OCI-LY7 (cell line): ENCODE data around the gene EDAR. TPM values are rescaled to one million over a fixed set of nuclear protein-coding genes. Genes with fewer than 3 reads are reported as not detected.
A peak's percentile ranks its signal among the peaks of the same experiment; 100 is the strongest.

Source experiments
- BruUV-seq: library from RNA; stranded (reverse); fragments of 400-500 nt; replicated peaks from 2 replicates; lab custom pipeline; 2021; lab: Mats Ljungman, UMichigan
- CTCF ChIA-PET: fragments of 300-600 bp; sonication (Branson Sonifier 250); formaldehyde crosslinking; loops from one replicate; lab custom pipeline; 2022; ENCODE audit warnings: antibody characterized with exemption; ENCODE audit not compliant: unreplicated experiment; lab: Charles Lee
- POLR2A ChIA-PET: fragments of 300-600 bp; sonication (Branson Sonifier 250); formaldehyde crosslinking; loops from one replicate; lab custom pipeline; 2022; ENCODE audit warnings: antibody characterized with exemption; lab: Charles Lee
- DNase-seq: peaks from one replicate; pipeline ENCODE4 v3.0.0-alpha.2; 2015; ENCODE audit warnings: low spot score
- H2AFZ ChIP-seq: fragments of 200-600 bp; sonication (generic), shearing (Covaris generic); 2 replicates; pipeline ENCODE4 v1.6.1; 2014; ENCODE audit warnings: mild to moderate bottlenecking, antibody characterized with exemption, low read length, moderate library complexity
- H3K27ac ChIP-seq: fragments of 200-600 bp; sonication (generic); 2 replicates; pipeline ENCODE4 v1.5.1; 2014; ENCODE audit warnings: mixed run types, low read depth, mild to moderate bottlenecking, moderate library complexity, low read length, inconsistent platforms; ENCODE audit not compliant: poor library complexity, severe bottlenecking
- H3K36me3 ChIP-seq: fragments of 200-600 bp; sonication (generic); 2 replicates; pipeline ENCODE4 v1.6.1; 2014; ENCODE audit warnings: mild to moderate bottlenecking, antibody characterized with exemption, low read length, moderate library complexity, mixed read lengths; ENCODE audit not compliant: insufficient read depth
- H3K4me1 ChIP-seq: fragments of 200-600 bp; sonication (generic); 2 replicates; pipeline ENCODE4 v1.5.1; 2014; ENCODE audit warnings: mild to moderate bottlenecking, low read length; ENCODE audit not compliant: insufficient read depth, poor library complexity, severe bottlenecking
- H3K4me2 ChIP-seq: fragments of 200-600 bp; sonication (generic); 2 replicates; pipeline ENCODE4 v1.6.1; 2014; ENCODE audit warnings: mild to moderate bottlenecking, low read length
- H3K4me3 ChIP-seq: fragments of 200-600 bp; sonication (generic); 2 replicates; pipeline ENCODE4 v1.5.1; 2014; ENCODE audit warnings: mild to moderate bottlenecking, low read depth, low read length; ENCODE audit not compliant: poor library complexity, severe bottlenecking
- H3K79me2 ChIP-seq: fragments of 200-600 bp; sonication (generic); 2 replicates; pipeline ENCODE4 v1.6.1; 2016; ENCODE audit warnings: low read depth, mild to moderate bottlenecking, low read length, moderate library complexity, mixed read lengths; ENCODE audit not compliant: insufficient read depth
- H3K9me2 ChIP-seq: fragments of 200-600 bp; sonication (generic); 2 replicates; pipeline ENCODE4 v1.6.1; 2016; ENCODE audit warnings: mild to moderate bottlenecking, low read length, mixed read lengths; ENCODE audit not compliant: insufficient read depth
- H3K9me3 ChIP-seq: fragments of 200-600 bp; sonication (generic); 2 replicates; pipeline ENCODE4 v1.6.1; 2014; ENCODE audit warnings: mild to moderate bottlenecking, mixed run types, low read length, mixed read lengths
- H4K20me1 ChIP-seq: fragments of 200-600 bp; sonication (generic); 2 replicates; pipeline ENCODE4 v1.6.1; 2014; ENCODE audit warnings: mild to moderate bottlenecking, antibody characterized with exemption, low read length, moderate library complexity, mixed read lengths; ENCODE audit not compliant: insufficient read depth
- CTCF ChIP-seq: fragments of 200-600 bp; sonication (generic); conservative IDR thresholded peaks from 2 replicates; pipeline ENCODE4 v1.5.1; 2014; ENCODE audit warnings: mild to moderate bottlenecking, antibody characterized with exemption, low read length, moderate library complexity, mixed read lengths
- EZH2phosphoT487 ChIP-seq: fragments of 200-600 bp; sonication (generic); IDR thresholded peaks from 2 replicates; pipeline ENCODE4 v1.6.1; 2018; ENCODE audit warnings: low read depth, borderline replicate concordance, mild to moderate bottlenecking, mixed run types, antibody characterized with exemption, low read length, moderate library complexity, mixed read lengths
- intact Hi-C: fragments of 100-400 bp; cut with micrococcal nuclease; formaldehyde crosslinking; loops from one replicate; pipeline ENCODE4 v1.10.0; 2022; ENCODE audit not compliant: unreplicated experiment
- total RNA-seq, 2 experiments: library from RNA; depleted of rRNA in 1 of 2; stranded (reverse); fragments of >200 nt in 1 of 2; shearing (Covaris generic) in 1 of 2; gene quantifications; 2 replicates each; pipeline ENCODE4 v1.2.3, GENCODE V29; 2014 to 2022

The EDAR gene
- total RNA-seq, 2 experiments from 2014 or later: not detected

GRCh38 chr2:109032229-109032820 lies 43.3 kb upstream of the EDAR start:
- H3K4me1 ChIP-seq: no peaks in the 10 kb centered on the region
- intact Hi-C loops: no loop called here
- no peaks in the 10 kb centered on the region for H4K20me1 ChIP-seq
- H3K79me2 ChIP-seq: no peaks in the 10 kb centered on the region
- BruUV-seq: no TSS peak
- H3K9me2 ChIP-seq: no peaks in the 10 kb centered on the region
- no peaks in the 10 kb centered on the region for H3K9me3 ChIP-seq
- TF ChIP-seq CTCF (no peak), EZH2phosphoT487 (no peak)
- no peak overlapping the region for H3K4me3 ChIP-seq
- peak overlapping the region; percentile 57; the same call in 1 of the 2 replicates for H3K4me2 ChIP-seq
- no peak overlapping the region for H3K27ac ChIP-seq
- H2AFZ ChIP-seq: peak overlapping the region; percentile 50; the same call in 1 of the 2 replicates
- DNase-seq: no peak
- H3K36me3 ChIP-seq: no peaks in the 10 kb centered on the region
- ChIA-PET CTCF (no interaction called here), POLR2A (interaction anchor here (0.6 kb wide), 1 partner anchor 9 kb away, joined by 6 read pairs; no protein-coding TSS in a partner anchor)

- TF ChIP-seq CTCF (no peak), EZH2phosphoT487 (no peak)
- POLR2A ChIA-PET: interaction anchor here (0.6 kb wide), 1 partner anchor 8 kb away, joined by 6 read pairs; no protein-coding TSS in a partner anchor
- CTCF ChIA-PET: no interaction called here
These were observed 42.6 kb upstream of the EDAR start for GRCh38 chr2:109031476-109032228.

More at GRCh38 chr2:109031476-109032228, 42.6 kb upstream of the EDAR start:
- Histone ChIP-seq H3K4me2 (peak overlapping the region; percentile 57; the same call in 1 of the 2 replicates), H3K79me2 (no peaks in the 10 kb centered on the region), H3K36me3 (no peaks in the 10 kb centered on the region), H3K9me3 (no peaks in the 10 kb centered on the region), H3K4me3 (no peak overlapping the region), H3K27ac (no peak overlapping the region), H4K20me1 (no peaks in the 10 kb centered on the region), H3K4me1 (no peaks in the 10 kb centered on the region), H3K9me2 (no peaks in the 10 kb centered on the region), H2AFZ (peak overlapping the region; percentile 50; the same call in 1 of the 2 replicates)
- no TSS peak for BruUV-seq
- intact Hi-C loops: no loop called here
- DNase-seq: peak; percentile 21
